WTC11 (cell line): ENCODE data around the gene RAD50. TPM values are rescaled to one million over a fixed set of nuclear protein-coding genes. Genes with fewer than 3 reads are reported as not detected.

ENCODE experiments used
- ATAC-seq: fragments of 200-7000 bp; cut with Tn5 transposase; 2 replicates; pipeline ENCODE4 v1.10.0; 2021; ENCODE audit warnings: mild to moderate bottlenecking, moderate library complexity
- CTCF ChIA-PET: fragments of 300-600 bp; sonication (Branson Sonifier 250); formaldehyde crosslinking; loops from one replicate; lab custom pipeline; 2021; ENCODE audit warnings: antibody characterized with exemption; lab: Charles Lee
- POLR2A ChIA-PET: fragments of 350-600 bp; sonication (Branson Sonifier 250); formaldehyde crosslinking; loops from one replicate; lab custom pipeline; 2021; ENCODE audit warnings: antibody characterized with exemption; lab: Charles Lee
- DNase-seq: peaks from one replicate; pipeline ENCODE4 v3.0.0; 2021; ENCODE audit warnings: low spot score
- H3K27ac Mint-ChIP-seq: 2 replicates; pipeline ENCODE4 v1.8.0; 2021; ENCODE audit warnings: mixed read lengths
- H3K27me3 Mint-ChIP-seq: 2 replicates; pipeline ENCODE4 v1.8.0; 2021; ENCODE audit warnings: low read depth, mild to moderate bottlenecking, moderate library complexity, mixed read lengths
- H3K36me3 Mint-ChIP-seq: 2 replicates; pipeline ENCODE4 v1.8.0; 2021; ENCODE audit warnings: mixed read lengths
- H3K4me1 Mint-ChIP-seq: 2 replicates; pipeline ENCODE4 v1.8.0; 2022; ENCODE audit warnings: mixed read lengths
- H3K4me3 Mint-ChIP-seq: 2 replicates; pipeline ENCODE4 v1.8.0; 2021; ENCODE audit warnings: mild to moderate bottlenecking, moderate library complexity, mixed read lengths
- H3K9me3 Mint-ChIP-seq: 2 replicates; pipeline ENCODE4 v1.8.0; 2021; ENCODE audit warnings: mixed read lengths
- ESRRA ChIP-seq: sonication (generic); formaldehyde crosslinking; IDR thresholded peaks from 2 replicates; pipeline ENCODE4 v1.8.1; 2022; ENCODE audit warnings: mild to moderate bottlenecking, missing genetic modification reagents, borderline replicate concordance
- GRHL2 ChIP-seq: fragments of 250-450 bp; sonication (Bioruptor Pico); IDR thresholded peaks from 2 replicates; pipeline ENCODE4 v1.8.0; 2022; ENCODE audit warnings: mild to moderate bottlenecking, moderate library complexity; ENCODE audit not compliant: insufficient replicate concordance, severe bottlenecking
- GTF2I ChIP-seq: fragments of 250-450 bp; sonication (Bioruptor Pico); conservative IDR thresholded peaks from 2 replicates; pipeline ENCODE4 v1.4.0; 2021; ENCODE audit warnings: mild to moderate bottlenecking
- JAZF1 ChIP-seq: fragments of 250-450 bp; sonication (Bioruptor Pico); IDR thresholded peaks from 2 replicates; pipeline ENCODE4 v1.9.0; 2021; ENCODE audit warnings: moderate library complexity, mild to moderate bottlenecking, inconsistent platforms
- JUN ChIP-seq: sonication (generic); formaldehyde crosslinking; IDR thresholded peaks from 2 replicates; pipeline ENCODE4 v1.8.0; 2023; ENCODE audit warnings: mild to moderate bottlenecking, missing genetic modification reagents
- NR2C2 ChIP-seq: sonication (generic); formaldehyde crosslinking; IDR thresholded peaks from 2 replicates; pipeline ENCODE4 v1.8.0; 2022; ENCODE audit warnings: mild to moderate bottlenecking, missing genetic modification reagents
- OVOL2 ChIP-seq: fragments of 250-450 bp; sonication (Bioruptor Pico); IDR thresholded peaks from 2 replicates; pipeline ENCODE4 v1.9.0; 2021; ENCODE audit warnings: mild to moderate bottlenecking, borderline replicate concordance
- SOX15 ChIP-seq: fragments of 250-450 bp; sonication (Bioruptor Pico); IDR thresholded peaks from 2 replicates; pipeline ENCODE4 v1.9.0; 2021; ENCODE audit warnings: mild to moderate bottlenecking
- ZNF263 ChIP-seq: sonication (generic); formaldehyde crosslinking; IDR thresholded peaks from 2 replicates; pipeline ENCODE4 v1.8.1; 2022; ENCODE audit warnings: low read depth, mild to moderate bottlenecking, moderate library complexity, missing genetic modification reagents
- ZNF423 ChIP-seq: fragments of 250-450 bp; sonication (Bioruptor Pico); IDR thresholded peaks from 2 replicates; pipeline ENCODE4 v2.1.2; 2022; ENCODE audit warnings: mild to moderate bottlenecking, moderate library complexity
- total RNA-seq: library from RNA; stranded (reverse); gene quantifications from 3 replicates; pipeline ENCODE4 v1.2.3, GENCODE V29; 2021
- TF ChIP-seq, protein P1 (sequence below): sonication (generic); formaldehyde crosslinking; IDR thresholded peaks from 2 replicates; pipeline ENCODE4 v1.8.1; 2023; ENCODE audit warnings: mild to moderate bottlenecking, moderate library complexity, missing genetic modification reagents
- TF ChIP-seq, protein P2 (sequence below): fragments of 250-450 bp; sonication (Bioruptor Pico); IDR thresholded peaks from 2 replicates; pipeline ENCODE4 v2.1.2; 2022; ENCODE audit warnings: mild to moderate bottlenecking, moderate library complexity
- TF ChIP-seq, protein P3 (sequence below): sonication (generic); formaldehyde crosslinking; IDR thresholded peaks from 2 replicates; pipeline ENCODE4 v1.8.1; 2022; ENCODE audit warnings: mild to moderate bottlenecking, missing genetic modification reagents, moderate library complexity, borderline replicate concordance
- TF ChIP-seq, protein P4 (sequence below): sonication (generic); formaldehyde crosslinking; IDR thresholded peaks from 2 replicates; pipeline ENCODE4 v1.8.0; 2022; ENCODE audit warnings: missing genetic modification reagents
- TF ChIP-seq, protein P5 (sequence below): sonication (generic); formaldehyde crosslinking; IDR thresholded peaks from 2 replicates; pipeline ENCODE4 v1.8.1; 2022; ENCODE audit warnings: missing genetic modification reagents, borderline replicate concordance

The RAD50 gene
- total RNA-seq, 1 experiment from 2014 or later, result 31.1 TPM

DNA sequence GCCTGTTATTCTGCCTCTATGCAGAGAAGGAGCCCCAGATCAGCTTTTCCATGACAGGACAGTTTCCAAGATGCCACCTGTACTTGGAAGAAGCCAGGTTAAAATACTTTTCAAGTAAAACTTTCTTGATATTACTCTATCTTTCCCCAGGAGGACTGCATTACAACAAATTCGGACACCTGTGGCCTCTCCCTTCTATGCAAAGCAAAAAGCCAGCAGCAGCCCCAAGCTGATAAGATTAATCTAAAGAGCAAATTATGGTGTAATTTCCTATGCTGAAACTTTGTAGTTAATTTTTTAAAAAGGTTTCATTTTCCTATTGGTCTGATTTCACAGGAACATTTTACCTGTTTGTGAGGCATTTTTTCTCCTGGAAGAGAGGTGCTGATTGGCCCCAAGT, 116.7 kb downstream of the RAD50 start:
- POLR2A ChIA-PET, result no interaction called here
- CTCF ChIA-PET, result no interaction called here
- DNase-seq, result no peak
- H3K27ac Mint-ChIP-seq, result no peak overlapping the region
- H3K36me3 Mint-ChIP-seq, result peaks cover 2% of the 10 kb centered on the region; the same call in 1 of the 2 replicates
- ATAC-seq, result no peak
- H3K27me3 Mint-ChIP-seq, result no peaks in the 10 kb centered on the region
- peaks cover 7% of the 10 kb centered on the region; the same call in 1 of the 2 replicates for H3K4me1 Mint-ChIP-seq
- TF ChIP-seq, protein P1, sequence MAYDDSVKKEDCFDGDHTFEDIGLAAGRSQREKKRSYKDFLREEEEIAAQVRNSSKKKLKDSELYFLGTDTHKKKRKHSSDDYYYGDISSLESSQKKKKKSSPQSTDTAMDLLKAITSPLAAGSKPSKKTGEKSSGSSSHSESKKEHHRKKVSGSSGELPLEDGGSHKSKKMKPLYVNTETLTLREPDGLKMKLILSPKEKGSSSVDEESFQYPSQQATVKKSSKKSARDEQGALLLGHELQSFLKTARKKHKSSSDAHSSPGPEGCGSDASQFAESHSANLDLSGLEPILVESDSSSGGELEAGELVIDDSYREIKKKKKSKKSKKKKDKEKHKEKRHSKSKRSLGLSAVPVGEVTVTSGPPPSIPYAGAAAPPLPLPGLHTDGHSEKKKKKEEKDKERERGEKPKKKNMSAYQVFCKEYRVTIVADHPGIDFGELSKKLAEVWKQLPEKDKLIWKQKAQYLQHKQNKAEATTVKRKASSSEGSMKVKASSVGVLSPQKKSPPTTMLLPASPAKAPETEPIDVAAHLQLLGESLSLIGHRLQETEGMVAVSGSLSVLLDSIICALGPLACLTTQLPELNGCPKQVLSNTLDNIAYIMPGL (CRISPR knock-in tag), result no peak
- TF ChIP-seq JAZF1, result no peak
- no peak for TF ChIP-seq GRHL2 (CRISPR knock-in tag)
- TF ChIP-seq, protein P2, sequence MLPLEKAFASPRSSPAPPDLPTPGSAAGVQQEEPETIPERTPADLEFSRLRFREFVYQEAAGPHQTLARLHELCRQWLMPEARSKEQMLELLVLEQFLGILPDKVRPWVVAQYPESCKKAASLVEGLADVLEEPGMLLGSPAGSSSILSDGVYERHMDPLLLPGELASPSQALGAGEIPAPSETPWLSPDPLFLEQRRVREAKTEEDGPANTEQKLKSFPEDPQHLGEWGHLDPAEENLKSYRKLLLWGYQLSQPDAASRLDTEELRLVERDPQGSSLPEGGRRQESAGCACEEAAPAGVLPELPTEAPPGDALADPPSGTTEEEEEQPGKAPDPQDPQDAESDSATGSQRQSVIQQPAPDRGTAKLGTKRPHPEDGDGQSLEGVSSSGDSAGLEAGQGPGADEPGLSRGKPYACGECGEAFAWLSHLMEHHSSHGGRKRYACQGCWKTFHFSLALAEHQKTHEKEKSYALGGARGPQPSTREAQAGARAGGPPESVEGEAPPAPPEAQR (CRISPR knock-in tag), result no peak
- TF ChIP-seq GTF2I (CRISPR knock-in tag), result no peak
- no peak for TF ChIP-seq NR2C2 (CRISPR knock-in tag)
- TF ChIP-seq, protein P3, sequence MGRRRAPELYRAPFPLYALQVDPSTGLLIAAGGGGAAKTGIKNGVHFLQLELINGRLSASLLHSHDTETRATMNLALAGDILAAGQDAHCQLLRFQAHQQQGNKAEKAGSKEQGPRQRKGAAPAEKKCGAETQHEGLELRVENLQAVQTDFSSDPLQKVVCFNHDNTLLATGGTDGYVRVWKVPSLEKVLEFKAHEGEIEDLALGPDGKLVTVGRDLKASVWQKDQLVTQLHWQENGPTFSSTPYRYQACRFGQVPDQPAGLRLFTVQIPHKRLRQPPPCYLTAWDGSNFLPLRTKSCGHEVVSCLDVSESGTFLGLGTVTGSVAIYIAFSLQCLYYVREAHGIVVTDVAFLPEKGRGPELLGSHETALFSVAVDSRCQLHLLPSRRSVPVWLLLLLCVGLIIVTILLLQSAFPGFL (CRISPR knock-in tag), result no peak
- H3K4me3 Mint-ChIP-seq, result no peak overlapping the region
- peaks cover 9% of the 10 kb centered on the region for H3K9me3 Mint-ChIP-seq

DNA sequence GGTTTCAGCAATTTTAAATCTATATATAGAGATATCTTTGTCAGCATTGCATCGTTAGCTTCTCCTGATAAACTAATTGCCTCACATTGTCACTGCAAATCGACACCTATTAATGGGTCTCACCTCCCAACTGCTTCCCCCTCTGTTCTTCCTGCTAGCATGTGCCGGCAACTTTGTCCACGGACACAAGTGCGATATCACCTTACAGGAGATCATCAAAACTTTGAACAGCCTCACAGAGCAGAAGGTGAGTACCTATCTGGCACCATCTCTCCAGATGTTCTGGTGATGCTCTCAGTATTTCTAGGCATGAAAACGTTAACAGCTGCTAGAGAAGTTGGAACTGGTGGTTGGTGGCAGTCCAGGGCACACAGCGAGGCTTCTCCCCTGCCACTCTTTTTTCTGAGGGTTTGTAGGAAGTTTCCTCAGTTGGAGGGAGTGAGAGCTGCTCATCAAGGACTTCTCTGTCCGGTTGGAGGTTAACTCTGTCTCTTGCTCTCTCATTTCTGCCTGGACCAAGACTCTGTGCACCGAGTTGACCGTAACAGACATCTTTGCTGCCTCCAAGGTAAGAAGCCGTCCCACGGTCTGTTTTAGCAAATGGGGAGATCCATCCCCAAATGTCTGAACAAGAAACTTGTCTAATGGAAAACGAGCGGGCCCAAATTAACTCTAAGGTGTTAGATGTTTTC, 117.3 kb downstream of the RAD50 start, which contains the start of gene IL4:
Gene IL4, plus strand, starts transcription at position 51 of the 692 bp plus-strand sequence. Its CDS starts 62 bp downstream, at position 113.
- no peak for ATAC-seq

DNA sequence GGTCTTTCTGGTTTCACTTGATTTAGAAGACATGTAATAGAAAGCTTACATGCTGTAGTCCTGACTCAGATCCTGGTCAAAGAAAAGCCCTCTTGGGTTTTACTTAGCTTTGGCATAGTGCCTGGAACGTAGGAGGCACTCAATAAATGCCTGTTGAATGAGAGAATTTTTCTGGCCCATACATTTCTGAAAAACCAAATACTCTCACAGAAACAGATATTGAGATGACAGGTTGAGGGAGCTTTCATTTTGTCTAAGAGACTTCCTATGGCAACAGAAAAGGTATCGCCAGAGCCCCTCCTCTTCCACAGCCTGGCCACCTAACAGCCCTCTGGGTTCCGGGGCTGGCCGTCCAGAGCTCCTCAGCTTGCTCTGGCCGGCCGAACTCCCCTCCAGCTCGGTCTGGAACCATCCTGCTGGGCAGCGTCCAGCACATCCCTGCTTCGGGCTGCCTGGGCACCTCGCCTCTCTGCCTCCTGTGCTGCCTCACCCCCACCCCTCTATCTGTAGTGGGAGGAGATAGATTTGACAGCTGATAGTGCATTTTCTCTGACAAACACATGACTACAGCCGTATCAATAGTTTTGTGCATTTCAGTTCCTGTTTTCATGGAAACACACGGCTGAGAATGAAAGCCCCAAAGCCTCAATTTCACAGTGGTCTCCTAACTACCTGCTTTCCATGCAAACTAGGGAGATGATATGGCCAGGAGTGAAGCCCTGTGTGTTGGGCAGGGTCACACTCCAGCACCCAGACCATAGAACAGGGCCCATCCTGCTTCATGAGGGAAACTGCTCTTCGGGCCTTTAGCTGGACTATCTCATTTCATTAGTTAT, 118.1 kb downstream of the RAD50 start:
- H3K36me3 Mint-ChIP-seq, result peaks cover 2% of the 10 kb centered on the region; the same call in 1 of the 2 replicates
- ATAC-seq (no peak), DNase-seq (no peak)
- H3K4me1 Mint-ChIP-seq, result peaks cover 8% of the 10 kb centered on the region
- POLR2A ChIA-PET, result no interaction called here
- H3K27ac Mint-ChIP-seq, result no peak overlapping the region
- CTCF ChIA-PET, result interaction anchor here (1.2 to 1.3 kb wide), 2 partner anchors 139 to 145 kb away, joined by 3 to 4 read pairs; no protein-coding TSS in a partner anchor
- H3K4me3 Mint-ChIP-seq, result no peak overlapping the region
- no peaks in the 10 kb centered on the region for H3K27me3 Mint-ChIP-seq
- H3K9me3 Mint-ChIP-seq, result peaks cover 9% of the 10 kb centered on the region
- TF ChIP-seq, protein P1 (CRISPR knock-in tag), result no peak
- TF ChIP-seq, protein P3 (CRISPR knock-in tag), result no peak
- TF ChIP-seq ZNF423 (CRISPR knock-in tag), result no peak
- TF ChIP-seq ESRRA (CRISPR knock-in tag), result no peak
- TF ChIP-seq JUN (CRISPR knock-in tag), result no peak
- TF ChIP-seq, protein P4, sequence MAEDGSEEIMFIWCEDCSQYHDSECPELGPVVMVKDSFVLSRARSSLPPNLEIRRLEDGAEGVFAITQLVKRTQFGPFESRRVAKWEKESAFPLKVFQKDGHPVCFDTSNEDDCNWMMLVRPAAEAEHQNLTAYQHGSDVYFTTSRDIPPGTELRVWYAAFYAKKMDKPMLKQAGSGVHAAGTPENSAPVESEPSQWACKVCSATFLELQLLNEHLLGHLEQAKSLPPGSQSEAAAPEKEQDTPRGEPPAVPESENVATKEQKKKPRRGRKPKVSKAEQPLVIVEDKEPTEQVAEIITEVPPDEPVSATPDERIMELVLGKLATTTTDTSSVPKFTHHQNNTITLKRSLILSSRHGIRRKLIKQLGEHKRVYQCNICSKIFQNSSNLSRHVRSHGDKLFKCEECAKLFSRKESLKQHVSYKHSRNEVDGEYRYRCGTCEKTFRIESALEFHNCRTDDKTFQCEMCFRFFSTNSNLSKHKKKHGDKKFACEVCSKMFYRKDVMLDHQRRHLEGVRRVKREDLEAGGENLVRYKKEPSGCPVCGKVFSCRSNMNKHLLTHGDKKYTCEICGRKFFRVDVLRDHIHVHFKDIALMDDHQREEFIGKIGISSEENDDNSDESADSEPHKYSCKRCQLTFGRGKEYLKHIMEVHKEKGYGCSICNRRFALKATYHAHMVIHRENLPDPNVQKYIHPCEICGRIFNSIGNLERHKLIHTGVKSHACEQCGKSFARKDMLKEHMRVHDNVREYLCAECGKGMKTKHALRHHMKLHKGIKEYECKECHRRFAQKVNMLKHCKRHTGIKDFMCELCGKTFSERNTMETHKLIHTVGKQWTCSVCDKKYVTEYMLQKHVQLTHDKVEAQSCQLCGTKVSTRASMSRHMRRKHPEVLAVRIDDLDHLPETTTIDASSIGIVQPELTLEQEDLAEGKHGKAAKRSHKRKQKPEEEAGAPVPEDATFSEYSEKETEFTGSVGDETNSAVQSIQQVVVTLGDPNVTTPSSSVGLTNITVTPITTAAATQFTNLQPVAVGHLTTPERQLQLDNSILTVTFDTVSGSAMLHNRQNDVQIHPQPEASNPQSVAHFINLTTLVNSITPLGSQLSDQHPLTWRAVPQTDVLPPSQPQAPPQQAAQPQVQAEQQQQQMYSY, result no peak

More for the DNA sequence above, 117.3 kb downstream of the RAD50 start, which contains the start of gene IL4:
- DNase-seq, result no peak
- ChIA-PET CTCF (interaction anchor here (1.3 kb wide), 1 partner anchor 146 kb away, joined by 4 read pairs; no protein-coding TSS in a partner anchor), POLR2A (no interaction called here)
- H3K4me1 Mint-ChIP-seq, result peaks cover 7% of the 10 kb centered on the region; the same call in 1 of the 2 replicates
- TF ChIP-seq, protein P5, sequence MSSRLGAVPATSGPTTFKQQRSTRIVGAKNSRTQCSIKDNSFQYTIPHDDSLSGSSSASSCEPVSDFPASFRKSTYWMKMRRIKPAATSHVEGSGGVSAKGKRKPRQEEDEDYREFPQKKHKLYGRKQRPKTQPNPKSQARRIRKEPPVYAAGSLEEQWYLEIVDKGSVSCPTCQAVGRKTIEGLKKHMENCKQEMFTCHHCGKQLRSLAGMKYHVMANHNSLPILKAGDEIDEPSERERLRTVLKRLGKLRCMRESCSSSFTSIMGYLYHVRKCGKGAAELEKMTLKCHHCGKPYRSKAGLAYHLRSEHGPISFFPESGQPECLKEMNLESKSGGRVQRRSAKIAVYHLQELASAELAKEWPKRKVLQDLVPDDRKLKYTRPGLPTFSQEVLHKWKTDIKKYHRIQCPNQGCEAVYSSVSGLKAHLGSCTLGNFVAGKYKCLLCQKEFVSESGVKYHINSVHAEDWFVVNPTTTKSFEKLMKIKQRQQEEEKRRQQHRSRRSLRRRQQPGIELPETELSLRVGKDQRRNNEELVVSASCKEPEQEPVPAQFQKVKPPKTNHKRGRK (CRISPR knock-in tag), result no peak
- TF ChIP-seq OVOL2, result no peak
- no peak for TF ChIP-seq SOX15
- TF ChIP-seq ZNF263, result no peak
- H3K27ac Mint-ChIP-seq, result no peak within 1 kb of the TSS
- no peak within 1 kb of the TSS for H3K4me3 Mint-ChIP-seq
- H3K27me3 Mint-ChIP-seq, result no peaks in the 10 kb centered on the region
- peaks cover 9% of the 10 kb centered on the region for H3K9me3 Mint-ChIP-seq
- H3K36me3 Mint-ChIP-seq, result peaks cover 2% of the 10 kb centered on the region; the same call in 1 of the 2 replicates
